Measurements from ENCODE around the gene SP6.

GRCh38 chr17:47857551-47858455 is 6.8 kb upstream of the SP6 start:
- TF ChIP-seq MAX (IDR thresholded peaks at IDR 0.05) (no peak), ZNF274 (IDR thresholded peaks at IDR 0.05; ENCODE audit: low read depth, low read length) (no peak)

Data from HCT116 (cell line).